NCI-H1436 (cell line): Measurements from ENCODE around the gene RND3.

Experiments used
- DNase-seq: peaks from one replicate; lab custom pipeline; 2025; lab: John Stamatoyannopoulos, UW

Gene RND3

GRCh38 chr2:150491943-150492342 lies 4.5 kb upstream of the RND3 start:
- no peak for DNase-seq

- no peak for DNase-seq
Observed at GRCh38 chr2:150491430-150491829, 4.0 kb upstream of the RND3 start.

GRCh38 chr2:150490466-150490865 lies 3.0 kb upstream of the RND3 start:
- DNase-seq: no peak

- peak; percentile 36 for DNase-seq
Observed at GRCh38 chr2:150486539-150487484, 655 bp downstream of the RND3 start.

GRCh38 chr2:150485871-150486538 lies 1.5 kb downstream of the RND3 start:
- DNase-seq: peak; percentile 58

- DNase-seq: peak; percentile 75
Observed at GRCh38 chr2:150485114-150485870, 2.2 kb downstream of the RND3 start.

GRCh38 chr2:150484461-150485021 lies 2.9 kb downstream of the RND3 start:
- DNase-seq: no peak

GRCh38 chr2:150484006-150484405 lies 3.5 kb downstream of the RND3 start:
- no peak for DNase-seq

- DNase-seq: no peak
Observed at GRCh38 chr2:150483532-150483931, 3.9 kb downstream of the RND3 start.

- no peak for DNase-seq
Observed at GRCh38 chr2:150482667-150483400, 4.6 kb downstream of the RND3 start.

- no peak for DNase-seq
Observed at GRCh38 chr2:150482111-150482510, 5.4 kb downstream of the RND3 start.

GRCh38 chr2:150480971-150481830 lies 6.3 kb downstream of the RND3 start:
- DNase-seq: no peak

GRCh38 chr2:150480241-150480640 lies 7.2 kb downstream of the RND3 start:
- no peak for DNase-seq

- no peak for DNase-seq
Observed at GRCh38 chr2:150479075-150479915, 8.2 kb downstream of the RND3 start.

- no peak for DNase-seq
Observed at GRCh38 chr2:150478200-150478974, 9.1 kb downstream of the RND3 start.

- DNase-seq: no peak
Observed at GRCh38 chr2:150477347-150477746, 10.1 kb downstream of the RND3 start.

- no peak for DNase-seq
Observed at GRCh38 chr2:150476809-150477302, 10.6 kb downstream of the RND3 start.

- DNase-seq: no peak
Observed at GRCh38 chr2:150476286-150476685, 11.2 kb downstream of the RND3 start.
